GM12878 (cell line): ENCODE results near the gene FOXP1. TPM values are rescaled to one million over a fixed set of nuclear protein-coding genes. Genes with fewer than 3 reads are reported as not detected.

Source experiments
- CREM ChIP-seq: IDR thresholded peaks from 2 replicates; pipeline ENCODE4 v1.6.1; 2014; ENCODE audit warnings: antibody characterized with exemption, low read depth
- GATAD2B ChIP-seq: fragments of 450-650 bp; conservative IDR thresholded peaks from 2 replicates; pipeline ENCODE4 v1.6.1; 2017; ENCODE audit warnings: low read depth, mild to moderate bottlenecking, moderate library complexity
- HDAC6 ChIP-seq: fragments of 200-600 bp; sonication (generic); IDR thresholded peaks from one replicate; pipeline ENCODE4 v1.8.0; 2017; ENCODE audit warnings: antibody characterized with exemption; ENCODE audit not compliant: unreplicated experiment
- JUND ChIP-seq: IDR thresholded peaks from 2 replicates; pipeline ENCODE4 v1.6.1; 2012; ENCODE audit warnings: low read depth, mild to moderate bottlenecking, low read length, improper control_type of control experiment, moderate library complexity
- KDM1A ChIP-seq: fragments of 200-600 bp; sonication (generic); IDR thresholded peaks from 2 replicates; pipeline ENCODE4 v1.6.1; 2016; ENCODE audit warnings: borderline replicate concordance
- NFYB ChIP-seq: IDR thresholded peaks from 2 replicates; pipeline ENCODE4 v1.6.1; 2011; ENCODE audit warnings: low read depth, mild to moderate bottlenecking, low read length, improper control_type of control experiment, moderate library complexity; ENCODE audit not compliant: insufficient read depth
- RUNX3 ChIP-seq: IDR thresholded peaks from 2 replicates; pipeline ENCODE4 v1.6.1; 2012; ENCODE audit warnings: low read length, inconsistent platforms
- SMC3 ChIP-seq: IDR thresholded peaks from 2 replicates; pipeline ENCODE4 v1.6.1; 2011; ENCODE audit warnings: low read length, improper control_type of control experiment, borderline replicate concordance
- TBL1XR1 ChIP-seq: IDR thresholded peaks from 2 replicates; pipeline ENCODE4 v1.6.1; 2012; ENCODE audit warnings: low read depth, low read length, improper control_type of control experiment
- TCF12 ChIP-seq: IDR thresholded peaks from 2 replicates; pipeline ENCODE4 v1.6.1; 2011; ENCODE audit warnings: low read depth, mild to moderate bottlenecking, low read length
- TCF3 ChIP-seq: IDR thresholded peaks from 2 replicates; pipeline ENCODE4 v1.6.1; 2012; ENCODE audit warnings: low read depth, mild to moderate bottlenecking, low read length, borderline replicate concordance; ENCODE audit not compliant: insufficient read depth
- WRNIP1 ChIP-seq: IDR thresholded peaks from 2 replicates; pipeline ENCODE4 v1.6.1; 2011; ENCODE audit warnings: low read depth, low read length, improper control_type of control experiment, borderline replicate concordance
- ZNF24 ChIP-seq: fragments of 450-650 bp; IDR thresholded peaks from 2 replicates; pipeline ENCODE4 v1.6.1; 2017; ENCODE audit warnings: antibody characterized with exemption, mild to moderate bottlenecking
- polyA plus RNA-seq, 11 experiments: library from polyadenylated mRNA; depleted of rRNA in 4 of 11; unstranded in 6 of 11; stranded (reverse) in 5 of 11; fragments of >200 nt; fragmentation: Nextera tagmentation in 4 of 11; fragmentation: Illumina TruSeq in 1 of 11; extraction: Ambion mirVana in 4 of 11; extraction: Trizol in 1 of 11; gene quantifications; 1 replicate in 1 of 11; 2 replicates in 10 of 11; pipeline versions ENCODE4 v1.2.1 to v1.2.3, GENCODE V29; 2011 to 2016; ENCODE audit warnings: inconsistent platforms in 2 of 11, missing spikeins in 2 of 11, low read depth in 1 of 11
- total RNA-seq, 4 experiments: library from RNA; depleted of rRNA in 3 of 4; stranded (reverse); fragments of >200 nt in 3 of 4; fragmentation: Illumina TruSeq in 1 of 4; extraction: Trizol in 1 of 4; gene quantifications; 2 replicates each; pipeline versions ENCODE4 v1.2.1 to v1.2.3, GENCODE V29; 2013 to 2021
- TF ChIP-seq, protein P1 (sequence below): fragments of 150-350 bp; IDR thresholded peaks from 2 replicates; pipeline ENCODE4 v1.6.1; 2016; ENCODE audit warnings: low read depth, low read length
- TF ChIP-seq, protein P2 (sequence below): fragments of 450-650 bp; IDR thresholded peaks from 2 replicates; pipeline ENCODE4 v1.6.1; 2016; ENCODE audit warnings: mild to moderate bottlenecking, moderate library complexity, borderline replicate concordance

FOXP1 gene
- total and polyA plus RNA-seq, 10 of the 15 experiments (the other 5 are each of a cell fraction or from before 2014, with no cell fraction given) = 0.05 to 1.6 (median 0.20) TPM; not detected in 1

DNA sequence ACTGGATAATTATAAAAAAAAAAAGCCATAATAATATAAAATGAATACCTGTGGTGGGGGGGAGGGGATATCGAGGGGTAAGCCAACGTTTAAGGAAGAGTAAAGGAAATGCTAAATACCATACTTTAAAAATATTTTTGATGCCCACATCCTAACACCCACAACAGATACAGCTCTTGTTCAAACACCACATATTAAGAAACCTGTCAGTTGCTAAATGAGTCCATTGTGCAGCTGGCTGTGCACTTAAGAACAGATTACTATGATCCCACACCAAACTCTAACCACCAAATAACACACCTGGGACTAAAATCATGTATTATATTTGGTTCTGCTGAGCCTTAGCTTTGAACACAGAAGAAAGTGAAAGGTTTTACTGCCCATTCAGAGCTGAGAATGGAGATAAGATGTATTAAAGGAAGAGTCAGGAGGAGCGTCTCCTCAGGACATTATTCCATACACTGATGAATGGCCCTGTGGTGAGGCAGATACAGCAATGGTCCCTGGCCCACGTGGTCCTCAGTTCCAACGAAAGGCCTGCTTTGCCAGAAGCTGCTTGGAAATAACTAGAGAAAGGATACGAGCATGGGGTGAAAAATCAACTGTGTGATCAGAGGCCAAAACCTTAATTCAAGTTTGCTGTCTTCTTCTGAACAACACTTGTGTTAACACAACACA is 515.4 kb downstream of the FOXP1 start (continued):
- peak; percentile 74 for TF ChIP-seq RUNX3
- no peak for TF ChIP-seq GATAD2B
- no peak for TF ChIP-seq HDAC6
- no peak for TF ChIP-seq JUND
- no peak for TF ChIP-seq ZNF24
- TF ChIP-seq, protein P1, sequence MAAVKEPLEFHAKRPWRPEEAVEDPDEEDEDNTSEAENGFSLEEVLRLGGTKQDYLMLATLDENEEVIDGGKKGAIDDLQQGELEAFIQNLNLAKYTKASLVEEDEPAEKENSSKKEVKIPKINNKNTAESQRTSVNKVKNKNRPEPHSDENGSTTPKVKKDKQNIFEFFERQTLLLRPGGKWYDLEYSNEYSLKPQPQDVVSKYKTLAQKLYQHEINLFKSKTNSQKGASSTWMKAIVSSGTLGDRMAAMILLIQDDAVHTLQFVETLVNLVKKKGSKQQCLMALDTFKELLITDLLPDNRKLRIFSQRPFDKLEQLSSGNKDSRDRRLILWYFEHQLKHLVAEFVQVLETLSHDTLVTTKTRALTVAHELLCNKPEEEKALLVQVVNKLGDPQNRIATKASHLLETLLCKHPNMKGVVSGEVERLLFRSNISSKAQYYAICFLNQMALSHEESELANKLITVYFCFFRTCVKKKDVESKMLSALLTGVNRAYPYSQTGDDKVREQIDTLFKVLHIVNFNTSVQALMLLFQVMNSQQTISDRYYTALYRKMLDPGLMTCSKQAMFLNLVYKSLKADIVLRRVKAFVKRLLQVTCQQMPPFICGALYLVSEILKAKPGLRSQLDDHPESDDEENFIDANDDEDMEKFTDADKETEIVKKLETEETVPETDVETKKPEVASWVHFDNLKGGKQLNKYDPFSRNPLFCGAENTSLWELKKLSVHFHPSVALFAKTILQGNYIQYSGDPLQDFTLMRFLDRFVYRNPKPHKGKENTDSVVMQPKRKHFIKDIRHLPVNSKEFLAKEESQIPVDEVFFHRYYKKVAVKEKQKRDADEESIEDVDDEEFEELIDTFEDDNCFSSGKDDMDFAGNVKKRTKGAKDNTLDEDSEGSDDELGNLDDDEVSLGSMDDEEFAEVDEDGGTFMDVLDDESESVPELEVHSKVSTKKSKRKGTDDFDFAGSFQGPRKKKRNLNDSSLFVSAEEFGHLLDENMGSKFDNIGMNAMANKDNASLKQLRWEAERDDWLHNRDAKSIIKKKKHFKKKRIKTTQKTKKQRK = no peak
- TF ChIP-seq WRNIP1 = no peak
- TF ChIP-seq CREM = no peak
- TF ChIP-seq, protein P2, sequence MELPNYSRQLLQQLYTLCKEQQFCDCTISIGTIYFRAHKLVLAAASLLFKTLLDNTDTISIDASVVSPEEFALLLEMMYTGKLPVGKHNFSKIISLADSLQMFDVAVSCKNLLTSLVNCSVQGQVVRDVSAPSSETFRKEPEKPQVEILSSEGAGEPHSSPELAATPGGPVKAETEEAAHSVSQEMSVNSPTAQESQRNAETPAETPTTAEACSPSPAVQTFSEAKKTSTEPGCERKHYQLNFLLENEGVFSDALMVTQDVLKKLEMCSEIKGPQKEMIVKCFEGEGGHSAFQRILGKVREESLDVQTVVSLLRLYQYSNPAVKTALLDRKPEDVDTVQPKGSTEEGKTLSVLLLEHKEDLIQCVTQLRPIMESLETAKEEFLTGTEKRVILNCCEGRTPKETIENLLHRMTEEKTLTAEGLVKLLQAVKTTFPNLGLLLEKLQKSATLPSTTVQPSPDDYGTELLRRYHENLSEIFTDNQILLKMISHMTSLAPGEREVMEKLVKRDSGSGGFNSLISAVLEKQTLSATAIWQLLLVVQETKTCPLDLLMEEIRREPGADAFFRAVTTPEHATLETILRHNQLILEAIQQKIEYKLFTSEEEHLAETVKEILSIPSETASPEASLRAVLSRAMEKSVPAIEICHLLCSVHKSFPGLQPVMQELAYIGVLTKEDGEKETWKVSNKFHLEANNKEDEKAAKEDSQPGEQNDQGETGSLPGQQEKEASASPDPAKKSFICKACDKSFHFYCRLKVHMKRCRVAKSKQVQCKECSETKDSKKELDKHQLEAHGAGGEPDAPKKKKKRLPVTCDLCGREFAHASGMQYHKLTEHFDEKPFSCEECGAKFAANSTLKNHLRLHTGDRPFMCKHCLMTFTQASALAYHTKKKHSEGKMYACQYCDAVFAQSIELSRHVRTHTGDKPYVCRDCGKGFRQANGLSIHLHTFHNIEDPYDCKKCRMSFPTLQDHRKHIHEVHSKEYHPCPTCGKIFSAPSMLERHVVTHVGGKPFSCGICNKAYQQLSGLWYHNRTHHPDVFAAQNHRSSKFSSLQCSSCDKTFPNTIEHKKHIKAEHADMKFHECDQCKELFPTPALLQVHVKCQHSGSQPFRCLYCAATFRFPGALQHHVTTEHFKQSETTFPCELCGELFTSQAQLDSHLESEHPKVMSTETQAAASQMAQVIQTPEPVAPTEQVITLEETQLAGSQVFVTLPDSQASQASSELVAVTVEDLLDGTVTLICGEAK = no peak
- no peak for TF ChIP-seq NFYB
- TF ChIP-seq SMC3 = no peak
- no peak for TF ChIP-seq KDM1A
- TF ChIP-seq TCF3 = 0 out of 2 replicates have a peak, but pooled peaks have one; percentile 5
- TF ChIP-seq TBL1XR1 = no peak
- TF ChIP-seq TCF12 = no peak
